Hematopoietic multipotent progenitor cell treated with erythropoietin and hydrocortisone succinate and interleukin-3 and kit ligand, for 8 days (in vitro differentiated cells): ENCODE measurements around the gene VAX1.

Source experiments
- DNase-seq: peaks from one replicate; pipeline ENCODE4 v3.0.0-alpha.2; 2015

The VAX1 gene

GRCh38 chr10:117163954-117164548 is 26.0 kb upstream of the VAX1 start:
- DNase-seq = no peak

GRCh38 chr10:117163061-117163953 is 25.2 kb upstream of the VAX1 start:
- no peak for DNase-seq

- no peak for DNase-seq
Observed at GRCh38 chr10:117162093-117163060, 24.3 kb upstream of the VAX1 start.

- DNase-seq = no peak
Observed at GRCh38 chr10:117161386-117162033, 23.4 kb upstream of the VAX1 start.

GRCh38 chr10:117160567-117160966 is 22.5 kb upstream of the VAX1 start:
- no peak for DNase-seq

- no peak for DNase-seq
Observed at GRCh38 chr10:117159390-117159789, 21.3 kb upstream of the VAX1 start.

GRCh38 chr10:117158297-117158696 is 20.2 kb upstream of the VAX1 start:
- DNase-seq = no peak

GRCh38 chr10:117152668-117153067 is 14.6 kb upstream of the VAX1 start:
- no peak for DNase-seq

GRCh38 chr10:117148284-117148683 is 10.2 kb upstream of the VAX1 start:
- no peak for DNase-seq

- DNase-seq = no peak
Observed at GRCh38 chr10:117145019-117145418, 6.9 kb upstream of the VAX1 start.

- DNase-seq = no peak
Observed at GRCh38 chr10:117143103-117143823, 5.2 kb upstream of the VAX1 start.

GRCh38 chr10:117140525-117140902 is 2.4 kb upstream of the VAX1 start:
- no peak for DNase-seq

- DNase-seq = no peak
Observed at GRCh38 chr10:117139581-117140524, 1.8 kb upstream of the VAX1 start.

- DNase-seq = no peak
Observed at GRCh38 chr10:117138838-117139580, 939 bp upstream of the VAX1 start.

- no peak for DNase-seq
Observed at GRCh38 chr10:117137031-117137910, 799 bp downstream of the VAX1 start.

GRCh38 chr10:117136391-117136975 is 1.6 kb downstream of the VAX1 start:
- no peak for DNase-seq

GRCh38 chr10:117135480-117136140 is 2.5 kb downstream of the VAX1 start:
- DNase-seq = no peak

- DNase-seq = no peak
Observed at GRCh38 chr10:117135026-117135372, 3.1 kb downstream of the VAX1 start.
